ENCODE results near the gene TRPT1. TPM values are rescaled to one million over a fixed set of nuclear protein-coding genes. Genes with fewer than 3 reads are reported as not detected.
A peak's percentile ranks its signal among the peaks of the same experiment; 100 is the strongest.

TRPT1 gene
- polyA plus RNA-seq, 3 donors = 24.8 to 34.6 (median 31.6) TPM

GRCh38 chr11:64222651-64223000 is 3.4 kb downstream of the TRPT1 start:
- Histone ChIP-seq H3K79me2 (ENCODE audit: insufficient read depth, low read length) (peaks cover 39% of the 10 kb centered on the region), H3K4me1 (ENCODE audit: control insufficient read depth in 1 of 2, insufficient read depth in 2 of 2, low read length in 2 of 2) (peaks cover 27 to 37% of the 10 kb centered on the region in 2 donors), H4K20me1 (ENCODE audit: insufficient read depth, low read length) (peaks cover 71% of the 10 kb centered on the region), H3K9me3 (replicated peaks in 1 of 2; ENCODE audit: control insufficient read depth in 1 of 2, insufficient read depth in 1 of 2, low read length in 2 of 2) (no peaks in the 10 kb centered on the region), H3K36me3 (replicated peaks in 1 of 2; ENCODE audit: control insufficient read depth in 1 of 2, insufficient read depth in 2 of 2, low read length in 2 of 2) (peaks cover 58 to 63% of the 10 kb centered on the region in 2 donors), H3K4me3 (replicated peaks in 1 of 3; ENCODE audit: low read depth in 2 of 3, low read length in 3 of 3) (no peak overlapping the region), H3K4me2 (replicated peaks; ENCODE audit: extremely low read depth, low read length, poor library complexity, severe bottlenecking) (no peak overlapping the region), H3K27ac (ENCODE audit: low read depth in 1 of 2, low read length in 2 of 2) (peak overlapping the region in 1 of 2 donors; percentile 45), H2AFZ (ENCODE audit: insufficient read depth, low read depth, low read length, poor library complexity, severe bottlenecking) (no peak overlapping the region), H3K27me3 (ENCODE audit: control insufficient read depth in 2 of 2, insufficient read depth in 2 of 2, low read length in 2 of 2) (no peaks in the 10 kb centered on the region), H3K9ac (ENCODE audit: insufficient read depth, low read length, poor library complexity, severe bottlenecking) (no peak overlapping the region)
- no peak for TF ChIP-seq CTCF (IDR thresholded peaks at IDR 0.05)
- Mint-ChIP-seq H3K27ac (peak overlapping the region in 3 of 7 donors; percentile 16 to 41 (median 23)), H3K36me3 (peaks cover 48 to 63% of the 10 kb centered on the region in 2 donors), H3K9me3 (peaks cover 0 to 2% (median 0%) of the 10 kb centered on the region in 7 donors), H3K4me1 (peaks cover 25% of the 10 kb centered on the region), H3K4me3 (no peak overlapping the region), H3K27me3 (ENCODE audit: low read depth in 3 of 3) (no peaks in the 10 kb centered on the region)
- intact Hi-C loops (cut with micrococcal nuclease) = no loop called here
- no peak for DNase-seq
- WGBS (ENCODE audit: insufficient coverage) = 79% methylated on average over 5 of the region's 9 CpGs

DNA sequence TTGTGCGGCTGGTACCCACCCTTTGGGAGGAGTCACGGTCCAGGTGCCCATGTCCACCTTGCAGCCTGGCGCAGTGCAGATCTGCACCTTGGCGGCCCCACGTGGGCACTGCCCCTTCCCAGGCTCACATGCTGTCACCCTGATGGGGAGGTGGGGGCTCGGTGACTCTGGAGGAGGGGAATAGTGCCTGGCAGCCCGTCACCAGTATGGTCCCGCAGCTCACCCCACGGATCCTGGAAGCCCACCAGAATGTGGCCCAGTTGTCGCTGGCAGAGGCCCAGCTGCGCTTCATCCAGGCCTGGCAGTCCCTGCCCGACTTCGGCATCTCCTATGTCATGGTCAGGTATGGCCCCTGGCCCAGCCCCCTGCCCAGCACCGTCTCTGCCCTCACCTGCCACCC is 5.2 kb downstream of the TRPT1 start:
- Mint-ChIP-seq H3K9me3 (peaks cover 0 to 2% (median 0%) of the 10 kb centered on the region in 7 donors), H3K4me1 (peaks cover 16% of the 10 kb centered on the region), H3K27ac (no peak overlapping the region), H3K4me3 (no peak overlapping the region), H3K36me3 (peaks cover 61 to 78% of the 10 kb centered on the region in 2 donors), H3K27me3 (ENCODE audit: low read depth in 3 of 3) (no peaks in the 10 kb centered on the region)
- Histone ChIP-seq H3K4me3 (replicated peaks in 1 of 3; ENCODE audit: low read depth in 2 of 3, low read length in 3 of 3) (no peak overlapping the region), H3K9ac (ENCODE audit: insufficient read depth, low read length, poor library complexity, severe bottlenecking) (no peak overlapping the region), H2AFZ (ENCODE audit: insufficient read depth, low read depth, low read length, poor library complexity, severe bottlenecking) (no peak overlapping the region), H4K20me1 (ENCODE audit: insufficient read depth, low read length) (peaks cover 87% of the 10 kb centered on the region), H3K4me1 (ENCODE audit: control insufficient read depth in 1 of 2, insufficient read depth in 2 of 2, low read length in 2 of 2) (peaks cover 13 to 19% of the 10 kb centered on the region in 2 donors), H3K27ac (ENCODE audit: low read depth in 1 of 2, low read length in 2 of 2) (no peak overlapping the region), H3K4me2 (replicated peaks; ENCODE audit: extremely low read depth, low read length, poor library complexity, severe bottlenecking) (no peak overlapping the region), H3K79me2 (ENCODE audit: insufficient read depth, low read length) (peaks cover 30% of the 10 kb centered on the region), H3K9me3 (replicated peaks in 1 of 2; ENCODE audit: control insufficient read depth in 1 of 2, insufficient read depth in 1 of 2, low read length in 2 of 2) (no peaks in the 10 kb centered on the region), H3K36me3 (replicated peaks in 1 of 2; ENCODE audit: control insufficient read depth in 1 of 2, insufficient read depth in 2 of 2, low read length in 2 of 2) (peaks cover 70 to 78% of the 10 kb centered on the region in 2 donors), H3K27me3 (ENCODE audit: control insufficient read depth in 2 of 2, insufficient read depth in 2 of 2, low read length in 2 of 2) (no peaks in the 10 kb centered on the region)
- intact Hi-C loops (cut with micrococcal nuclease) = no loop called here
- no peak for TF ChIP-seq CTCF (IDR thresholded peaks at IDR 0.05)
- peak in 1 of 3 donors; percentile 2 for DNase-seq
- WGBS (ENCODE audit: insufficient coverage) = 95% methylated on average over 12 of the region's 14 CpGs
